Stimulated activated CD8-positive, alpha-beta memory T cell treated with anti-CD3 and anti-CD28 coated beads, Interleukin-2, amount 100 ng/mL, for 1 hour (primary cell): ENCODE results near the gene CPT1A.
"Not testable (repeated sequence)": the region's sequence is repeated elsewhere in the genome, so short reads cannot be mapped to it uniquely, and the experiment has no call there.

Experiments used
- DNase-seq, 2 donors: peaks; one replicate each; pipeline ENCODE4 v3.0.0-alpha.2; 2020; ENCODE audit warnings: low read depth in 2 of 2

CPT1A gene

GRCh38 chr11:68841718-68842426, at the start of gene CPT1A:
Gene CPT1A (minus strand): TSS chr11:68841916. CDS start chr11:68815474, 26,442 bp downstream.
- DNase-seq: no peak

GRCh38 chr11:68890490-68891231, 48.9 kb upstream of the CPT1A start:
- DNase-seq: no peak

GRCh38 chr11:68889948-68890446, 48.3 kb upstream of the CPT1A start:
- DNase-seq: no peak

GRCh38 chr11:68884827-68885226, 43.1 kb upstream of the CPT1A start:
- not testable (repeated sequence) for DNase-seq

- DNase-seq: no peak
Measured at GRCh38 chr11:68882391-68882790, 40.7 kb upstream of the CPT1A start.

- DNase-seq: no peak
Measured at GRCh38 chr11:68881320-68881719, 39.6 kb upstream of the CPT1A start.

GRCh38 chr11:68880851-68881250, 39.1 kb upstream of the CPT1A start:
- DNase-seq: no peak

GRCh38 chr11:68878022-68878421, 36.3 kb upstream of the CPT1A start:
- no peak for DNase-seq

GRCh38 chr11:68872216-68873003, 30.7 kb upstream of the CPT1A start:
- no peak for DNase-seq

GRCh38 chr11:68870470-68870869, 28.8 kb upstream of the CPT1A start:
- DNase-seq: no peak

- DNase-seq: no peak
Measured at GRCh38 chr11:68868221-68868835, 26.6 kb upstream of the CPT1A start.

- DNase-seq: no peak
Measured at GRCh38 chr11:68867066-68867465, 25.4 kb upstream of the CPT1A start.

GRCh38 chr11:68865241-68865640, 23.5 kb upstream of the CPT1A start:
- DNase-seq: no peak

- DNase-seq: no peak
Measured at GRCh38 chr11:68863553-68864265, 22.0 kb upstream of the CPT1A start.

GRCh38 chr11:68862421-68862820, 20.7 kb upstream of the CPT1A start:
- DNase-seq: no peak

- DNase-seq: no peak
Measured at GRCh38 chr11:68859123-68859522, 17.4 kb upstream of the CPT1A start.

- no peak for DNase-seq
Measured at GRCh38 chr11:68857037-68857586, 15.4 kb upstream of the CPT1A start.

- DNase-seq: not testable (repeated sequence)
Measured at GRCh38 chr11:68856425-68857030, 14.8 kb upstream of the CPT1A start.

- no peak for DNase-seq
Measured at GRCh38 chr11:68855205-68855981, 13.7 kb upstream of the CPT1A start.
